DMS 273 (cell line): ENCODE results near the gene SUPT7L.

Source experiments
- DNase-seq: peaks from one replicate; lab custom pipeline; 2025; ENCODE audit not compliant: unreplicated experiment; lab: John Stamatoyannopoulos, UW

Gene SUPT7L, protein sequence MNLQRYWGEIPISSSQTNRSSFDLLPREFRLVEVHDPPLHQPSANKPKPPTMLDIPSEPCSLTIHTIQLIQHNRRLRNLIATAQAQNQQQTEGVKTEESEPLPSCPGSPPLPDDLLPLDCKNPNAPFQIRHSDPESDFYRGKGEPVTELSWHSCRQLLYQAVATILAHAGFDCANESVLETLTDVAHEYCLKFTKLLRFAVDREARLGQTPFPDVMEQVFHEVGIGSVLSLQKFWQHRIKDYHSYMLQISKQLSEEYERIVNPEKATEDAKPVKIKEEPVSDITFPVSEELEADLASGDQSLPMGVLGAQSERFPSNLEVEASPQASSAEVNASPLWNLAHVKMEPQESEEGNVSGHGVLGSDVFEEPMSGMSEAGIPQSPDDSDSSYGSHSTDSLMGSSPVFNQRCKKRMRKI

DNA sequence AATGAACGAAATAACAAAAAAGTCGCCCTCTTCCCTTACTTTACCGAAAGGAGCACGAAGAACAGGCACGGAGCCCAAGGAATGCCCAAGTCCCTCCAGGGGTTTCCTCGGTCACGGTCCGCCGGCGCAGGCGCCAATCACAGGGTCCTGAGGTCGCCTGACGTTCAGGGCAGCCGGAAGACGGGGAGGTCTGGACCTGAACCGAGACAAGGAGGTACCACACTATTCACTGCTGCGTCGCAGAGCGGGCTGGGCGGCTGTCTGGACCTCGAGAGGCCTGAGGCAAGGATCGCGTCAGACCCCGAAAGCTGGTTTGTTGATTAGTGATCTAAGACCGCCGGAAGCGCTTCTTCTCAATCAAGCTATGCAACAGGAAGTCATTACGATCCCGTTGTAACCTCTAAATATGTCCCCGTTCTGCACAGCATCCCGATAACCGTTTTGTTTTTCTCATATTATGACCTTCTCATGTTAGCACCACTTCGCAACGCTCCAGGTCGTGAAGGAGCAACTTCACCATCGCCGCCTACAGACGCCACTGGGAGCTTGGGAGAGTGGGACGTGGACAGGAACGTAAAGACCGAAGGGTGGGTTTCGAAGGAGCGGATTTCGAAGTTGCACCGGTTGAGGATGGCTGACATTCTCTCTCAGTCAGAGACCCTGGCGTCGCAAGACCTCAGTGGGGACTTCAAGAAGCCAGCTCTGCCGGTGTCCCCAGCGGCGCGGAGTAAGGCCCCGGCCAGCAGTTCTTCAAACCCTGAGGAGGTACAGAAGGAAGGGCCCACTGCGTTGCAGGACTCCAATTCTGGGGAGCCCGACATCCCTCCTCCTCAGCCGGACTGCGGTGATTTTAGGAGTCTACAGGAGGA, at the start of gene SUPT7L, which contains the start of gene SLC4A1AP:
Gene SUPT7L (minus strand): TSS at position 330 of the 869 bp plus-strand sequence. CDS start 1,422 bp downstream, outside the sequence.
Gene SLC4A1AP (plus strand): TSS at position 605 of the 869 bp plus-strand sequence. CDS start 26 bp downstream, at position 631.
- peak; percentile 95 for DNase-seq

DNA sequence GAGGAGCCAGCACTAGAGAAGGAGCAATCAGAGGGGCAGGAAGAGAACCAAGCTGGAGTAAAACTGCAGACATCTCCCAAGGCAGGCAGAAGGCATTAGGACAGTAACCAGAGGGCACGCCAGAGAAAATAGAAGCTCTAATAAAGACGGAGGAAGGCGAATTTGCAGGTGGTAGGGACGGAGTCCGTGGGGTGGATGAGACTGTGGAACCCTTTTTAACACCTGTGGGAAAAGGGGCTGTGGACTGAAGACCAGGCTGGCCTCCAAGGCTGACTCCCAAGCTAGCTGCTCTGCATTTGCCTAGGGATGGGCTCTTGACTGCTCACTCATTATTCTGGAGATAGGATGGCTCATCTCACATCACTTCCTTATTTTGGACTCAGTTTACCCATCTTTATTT, 49.8 kb upstream of the SUPT7L start:
- DNase-seq = no peak

DNA sequence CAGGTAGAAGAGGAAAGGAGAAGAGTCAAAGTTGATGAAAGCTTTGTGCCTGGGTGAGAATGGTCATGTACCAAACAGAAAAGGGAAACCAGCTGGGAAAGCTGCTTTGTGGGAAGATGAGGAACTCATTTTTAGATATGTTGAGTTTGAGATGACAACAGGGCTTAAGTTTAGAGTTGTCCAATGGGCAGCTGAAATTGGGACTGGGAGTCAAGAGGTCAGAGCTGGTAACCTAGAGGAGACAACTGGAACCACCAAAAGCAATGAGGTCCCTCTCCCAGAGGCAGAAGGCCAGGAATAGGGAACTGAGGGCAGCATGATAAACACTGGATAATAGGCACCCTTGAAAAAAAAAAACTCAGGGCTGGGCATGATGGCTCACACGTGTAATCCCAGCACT, 49.1 kb upstream of the SUPT7L start:
- DNase-seq = no peak

DNA sequence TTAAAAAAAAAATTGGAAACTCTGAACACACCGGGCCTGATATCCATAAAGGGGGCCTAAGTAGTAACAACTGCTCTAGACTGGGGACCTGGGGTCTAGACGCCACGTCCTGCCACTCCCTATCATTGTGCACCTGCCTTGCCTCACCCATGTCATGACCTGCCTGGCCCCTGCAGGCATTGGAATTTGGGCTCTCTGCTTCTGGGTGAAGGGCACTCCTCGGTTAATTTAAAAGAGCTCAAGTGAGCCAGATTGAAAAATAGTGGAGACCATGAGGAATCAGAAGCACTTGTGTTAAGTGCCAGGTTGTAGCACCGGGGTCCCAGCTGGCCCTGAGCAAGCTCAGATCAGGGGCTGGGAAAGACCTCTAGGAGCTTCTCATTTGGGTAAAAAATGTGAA, 48.4 kb upstream of the SUPT7L start:
- DNase-seq = no peak

DNA sequence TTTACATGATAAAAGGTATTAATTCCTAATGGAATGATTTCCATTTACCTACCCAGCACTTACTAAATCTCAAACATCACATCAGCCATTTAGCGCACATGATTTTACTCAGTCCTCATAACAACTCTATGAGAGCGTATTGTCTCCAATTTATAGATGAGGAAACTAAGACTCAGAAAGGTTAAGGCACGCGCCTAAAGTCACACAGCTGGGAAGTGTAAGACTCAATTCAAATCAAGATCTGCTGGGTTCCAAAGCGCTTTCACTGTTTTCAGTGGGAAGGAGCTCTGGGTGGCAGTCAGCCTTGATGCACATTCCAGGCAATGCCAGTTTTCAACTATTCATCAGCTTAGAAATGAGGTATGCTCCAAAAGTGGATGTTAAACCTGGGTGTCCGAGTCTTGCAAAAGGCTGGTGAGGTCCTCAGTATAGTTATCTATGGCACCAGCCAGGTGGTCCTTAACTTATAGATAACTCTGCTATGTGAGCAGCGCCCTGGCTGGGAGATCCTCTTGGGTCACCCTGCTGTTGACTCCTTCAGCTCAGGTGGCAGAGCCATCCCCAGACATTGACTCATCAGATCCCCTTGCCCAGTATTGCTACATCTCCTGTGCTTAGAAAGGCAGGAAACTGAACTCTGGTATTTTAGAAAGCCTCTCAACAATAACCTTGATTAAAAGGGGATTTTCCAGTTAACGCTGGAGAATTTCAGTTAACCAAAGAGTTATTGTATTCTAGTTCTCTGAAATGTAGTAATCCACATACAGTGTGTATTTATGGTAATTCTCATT, 47.4 kb upstream of the SUPT7L start:
- no peak for DNase-seq

DNA sequence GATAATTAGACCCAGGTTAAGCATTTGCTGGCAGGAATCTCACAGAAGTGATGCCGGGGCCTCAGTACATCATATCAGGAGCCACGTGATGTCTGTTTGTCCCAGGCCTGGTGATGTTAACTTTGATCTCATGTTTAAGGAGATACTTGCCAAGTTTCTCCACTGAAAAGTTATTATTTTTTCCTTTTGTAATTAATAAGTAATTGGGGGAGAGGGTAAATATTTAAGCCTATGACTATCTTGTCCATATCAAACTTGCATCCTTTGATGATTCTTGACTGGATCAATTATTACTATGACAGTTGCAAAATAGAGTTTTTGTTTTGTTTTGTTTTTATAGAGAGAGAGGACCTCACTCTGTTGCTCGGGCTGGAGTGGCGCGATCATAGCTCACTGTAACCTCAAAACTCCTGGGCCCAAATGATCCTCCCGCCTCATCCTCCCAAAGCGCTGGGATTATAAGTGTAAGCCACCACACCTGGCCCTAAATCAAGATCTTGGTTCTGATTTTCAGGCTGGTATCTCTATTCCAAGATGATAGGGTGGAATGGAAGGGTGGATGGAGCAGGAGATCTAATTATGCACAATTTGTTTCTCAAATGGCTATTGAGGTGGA, 46.7 kb upstream of the SUPT7L start:
- no peak for DNase-seq

DNA sequence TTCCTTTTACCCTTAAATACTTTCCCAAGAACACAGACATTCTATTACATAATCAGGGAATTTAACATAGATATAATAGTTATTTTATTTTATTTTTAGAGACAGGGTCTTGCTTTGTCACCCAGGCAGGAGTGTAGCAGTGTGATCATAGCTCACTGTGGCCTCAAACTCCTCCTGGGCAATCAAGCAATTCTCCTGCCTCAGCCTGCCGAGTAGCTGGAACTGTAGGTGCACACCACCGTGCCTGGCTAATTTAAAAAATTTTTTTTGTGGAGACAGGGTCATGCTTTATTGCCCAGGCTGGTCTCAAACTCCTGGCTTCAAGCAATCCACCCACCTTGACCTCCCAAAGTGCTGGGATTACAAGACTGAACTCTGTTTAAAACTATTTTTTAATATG, 45.9 kb upstream of the SUPT7L start:
- no peak for DNase-seq

DNA sequence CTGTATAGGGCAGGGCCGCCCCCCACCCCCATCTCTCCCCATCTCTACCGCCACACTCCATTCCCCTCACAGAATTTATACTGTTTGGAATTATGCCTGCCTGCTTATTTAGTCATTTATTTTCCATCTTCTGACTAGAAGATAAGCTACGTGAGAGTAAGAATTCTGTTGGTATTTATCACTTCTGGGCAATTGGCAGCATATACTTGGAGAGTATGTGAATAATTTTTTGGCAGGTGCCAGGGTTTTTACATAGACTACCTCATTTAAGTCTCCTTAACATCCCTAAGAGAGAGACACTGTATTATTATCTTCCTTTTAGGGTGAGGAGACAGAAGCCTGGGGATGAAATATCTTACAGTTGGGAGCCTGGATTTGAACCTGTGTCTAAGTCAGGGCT, 45.3 kb upstream of the SUPT7L start:
- no peak for DNase-seq

DNA sequence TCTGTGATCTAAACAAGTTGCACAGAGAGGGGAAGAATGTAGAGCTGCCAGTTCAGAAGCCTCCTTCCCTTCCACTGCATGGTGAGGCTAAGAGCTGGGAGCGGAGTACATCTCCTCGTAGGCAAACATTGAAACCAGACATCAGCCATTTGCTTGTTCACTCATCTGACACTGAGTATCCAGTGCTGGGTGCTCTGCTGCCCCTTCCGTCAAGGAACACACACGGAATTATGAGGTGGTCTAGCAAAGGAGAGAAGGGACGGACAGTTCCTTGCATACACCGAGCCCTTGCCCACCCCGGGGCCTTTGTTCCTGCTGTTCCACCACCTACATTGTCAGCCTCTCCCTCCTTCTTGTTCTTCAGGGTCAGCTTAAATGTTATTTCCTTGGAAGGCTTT, 44.8 kb upstream of the SUPT7L start:
- DNase-seq = no peak

DNA sequence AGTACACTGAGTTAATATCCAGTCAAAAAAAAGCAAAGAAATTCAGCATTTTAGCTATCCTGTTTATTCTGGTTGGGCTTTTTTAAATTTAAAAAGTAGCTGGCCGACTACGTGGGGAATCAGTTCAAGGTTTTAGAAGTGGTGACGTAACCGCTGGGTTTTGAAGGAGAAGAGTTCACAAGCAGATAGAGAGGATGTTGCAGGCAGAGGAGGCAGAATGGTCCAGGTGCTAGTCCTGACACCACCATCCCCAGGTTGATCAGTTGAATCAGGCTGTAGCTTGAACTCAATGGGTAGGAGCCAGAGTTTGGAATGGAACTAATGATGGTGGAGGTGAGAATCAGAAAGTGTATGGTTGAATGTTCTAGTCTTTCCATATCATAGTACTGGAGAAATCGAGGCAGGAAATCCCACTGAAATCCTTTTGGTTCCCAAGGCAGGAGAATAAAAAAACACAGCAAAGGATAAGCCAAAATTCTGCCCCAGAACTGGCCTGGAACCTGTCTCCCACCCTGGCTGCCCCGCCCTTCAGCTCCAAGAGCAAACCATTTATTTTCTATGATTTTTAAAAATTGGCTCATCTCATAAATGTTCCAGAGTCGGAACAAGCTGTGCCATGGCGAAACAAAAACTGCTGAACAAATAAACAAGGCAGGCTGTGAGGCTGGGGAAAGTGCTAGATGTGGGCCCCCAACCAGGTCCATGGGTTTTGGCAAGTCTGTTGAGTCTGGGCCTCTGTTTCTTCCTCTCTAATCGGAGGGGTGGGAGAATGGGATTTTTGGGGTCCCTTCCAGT, 44.2 kb upstream of the SUPT7L start:
- DNase-seq = no peak

DNA sequence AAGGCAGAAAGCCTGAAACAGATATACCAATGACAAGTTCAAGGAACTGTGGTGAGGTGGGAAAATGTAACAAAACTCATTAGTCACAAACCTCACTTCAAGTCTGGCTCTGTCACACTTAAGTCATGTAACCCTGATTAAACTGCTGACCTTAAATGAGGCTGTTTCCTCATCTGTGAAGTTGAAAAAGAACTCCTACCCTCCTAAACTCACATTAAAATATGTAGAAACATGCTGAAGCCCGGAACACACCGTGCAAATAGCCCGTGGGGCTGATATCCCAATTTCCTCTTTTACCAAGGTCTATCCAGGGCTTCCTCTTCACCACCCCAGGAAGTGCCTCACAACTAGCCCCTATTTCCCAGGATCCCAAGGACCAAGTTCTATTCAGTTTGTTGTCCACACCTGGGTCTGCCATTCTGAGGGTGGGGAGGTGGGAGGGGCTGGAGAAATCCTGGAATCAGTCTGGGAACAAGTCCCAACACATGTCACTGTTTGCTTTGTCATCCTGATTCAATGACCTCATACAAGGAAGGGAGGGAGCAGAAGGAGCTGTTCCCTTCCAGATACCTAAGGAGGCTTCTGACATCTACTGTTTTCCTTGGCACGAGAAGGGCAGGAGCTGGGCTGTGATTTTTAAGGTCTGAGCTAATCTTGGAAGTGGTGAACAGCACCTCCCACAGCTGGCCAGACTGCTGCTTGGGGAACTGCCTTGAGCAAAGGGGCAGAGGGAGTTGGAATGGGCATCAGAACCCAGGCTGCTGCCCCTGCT, 42.6 kb upstream of the SUPT7L start:
- DNase-seq = peak; percentile 82

DNA sequence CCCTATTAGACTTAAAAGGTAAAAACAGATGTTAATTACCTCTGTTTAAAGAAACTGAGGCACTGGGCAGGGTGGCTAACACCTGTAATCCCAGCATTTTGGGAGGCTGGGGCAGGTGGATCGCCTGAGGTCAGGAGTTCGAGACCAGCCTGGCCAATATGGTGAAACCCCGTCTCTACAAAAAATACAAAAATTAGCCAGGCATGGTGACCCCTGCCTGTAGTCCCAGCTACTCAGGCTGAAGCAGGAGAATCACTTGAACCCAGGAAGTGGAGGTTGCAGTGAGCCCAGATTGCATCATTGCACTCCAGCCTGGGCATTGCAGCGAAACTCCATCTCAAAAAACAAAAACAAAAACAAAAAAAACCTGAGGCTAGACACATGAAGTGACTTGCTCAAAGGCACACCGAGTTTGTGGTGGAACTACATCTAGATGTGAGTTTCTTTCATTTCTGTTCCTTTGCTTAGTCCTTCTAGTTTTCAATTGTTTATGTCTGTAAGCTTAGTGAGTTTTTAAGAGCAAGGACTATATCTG, 41.0 kb upstream of the SUPT7L start:
- no peak for DNase-seq

DNA sequence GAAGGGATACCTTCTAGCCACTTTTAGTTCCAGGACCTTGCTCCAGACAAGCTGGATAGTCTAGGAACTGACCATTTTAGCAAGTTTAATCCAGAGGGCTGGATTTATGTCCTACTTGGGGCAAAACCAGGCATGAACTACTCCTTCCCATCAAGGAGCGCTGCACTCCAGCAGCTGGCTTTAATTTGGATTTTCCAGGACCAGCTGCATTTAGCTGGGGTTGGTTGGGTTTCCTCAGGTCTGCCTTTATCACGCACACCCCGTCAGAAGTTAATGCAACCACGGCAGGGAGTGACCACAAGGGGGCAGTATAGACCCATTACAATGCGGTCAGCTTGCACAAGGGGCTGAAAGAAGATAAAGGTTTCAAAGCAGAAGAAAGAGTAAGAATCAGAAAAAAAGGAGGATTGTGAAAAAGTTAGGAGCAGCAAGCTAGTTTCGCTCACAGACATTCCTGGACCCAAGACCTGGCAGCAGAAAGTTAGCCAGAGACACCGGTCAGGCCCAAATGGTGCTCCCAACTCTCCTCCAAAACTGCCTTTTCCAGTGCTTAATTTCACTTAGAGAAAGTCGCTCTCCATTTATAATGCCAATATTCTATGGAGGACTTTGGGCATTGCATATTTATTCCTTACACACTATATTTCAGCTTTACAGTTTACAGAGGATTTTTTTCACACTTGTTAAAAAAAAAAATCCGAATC, 40.4 kb upstream of the SUPT7L start:
- DNase-seq = peak; percentile 92

DNA sequence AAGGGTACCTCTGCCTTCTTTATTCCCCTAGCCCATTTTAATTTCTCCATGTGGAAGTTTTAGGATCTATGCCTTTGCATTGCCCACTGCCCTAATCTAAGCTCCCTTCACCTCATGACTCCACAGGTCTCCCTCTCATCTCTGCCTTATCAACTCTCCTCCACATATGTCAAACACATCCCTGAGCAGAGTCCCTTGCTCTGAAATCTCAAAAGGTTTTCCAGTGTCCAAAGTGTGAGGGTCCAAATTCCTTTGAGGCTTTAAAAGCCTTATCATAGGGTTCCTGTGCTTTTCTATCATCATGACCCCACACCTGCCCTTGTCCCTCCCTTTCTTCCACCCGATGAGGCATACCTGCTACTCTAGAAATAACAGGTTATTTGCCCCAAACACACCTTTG, 38.9 kb upstream of the SUPT7L start:
- no peak for DNase-seq

DNA sequence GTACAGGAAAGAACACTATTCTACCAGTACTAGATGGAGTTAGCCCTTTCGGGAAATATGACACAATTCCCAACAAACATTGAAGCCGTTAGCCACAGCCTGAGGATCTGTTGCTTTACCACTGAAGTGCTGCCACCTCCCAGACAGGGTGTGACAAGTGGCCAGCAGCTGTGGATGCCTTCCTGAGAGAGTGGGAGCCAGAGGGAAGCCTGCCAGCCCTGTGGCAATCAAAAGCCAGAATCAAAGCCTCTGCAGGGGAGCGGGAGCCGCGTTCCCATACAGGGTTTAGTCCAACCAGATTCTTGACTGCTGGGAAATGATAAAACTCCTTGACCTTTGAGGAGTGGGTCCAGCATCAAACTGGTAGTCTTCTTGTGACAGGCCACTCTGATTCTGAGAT, 38.3 kb upstream of the SUPT7L start:
- peak; percentile 39 for DNase-seq

DNA sequence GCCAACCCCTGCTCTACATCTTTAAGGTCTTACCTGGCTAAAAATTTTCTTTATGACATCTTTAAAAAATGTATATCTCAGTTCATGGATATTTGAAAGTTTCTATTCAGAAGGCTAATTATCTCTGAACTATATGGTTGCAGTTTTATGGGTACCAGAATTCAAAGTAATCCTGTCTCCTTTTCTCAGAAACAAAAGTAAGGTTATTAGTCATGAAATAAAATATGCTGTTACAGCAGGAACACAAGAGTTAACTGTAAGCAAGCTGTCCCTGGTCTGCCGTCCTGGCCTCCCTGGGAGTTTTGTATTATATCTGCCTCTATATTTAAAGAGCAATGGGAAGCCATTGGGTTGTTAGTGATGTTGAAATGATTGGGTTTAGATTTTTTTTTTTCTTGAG, 34.2 kb upstream of the SUPT7L start:
- no peak for DNase-seq

DNA sequence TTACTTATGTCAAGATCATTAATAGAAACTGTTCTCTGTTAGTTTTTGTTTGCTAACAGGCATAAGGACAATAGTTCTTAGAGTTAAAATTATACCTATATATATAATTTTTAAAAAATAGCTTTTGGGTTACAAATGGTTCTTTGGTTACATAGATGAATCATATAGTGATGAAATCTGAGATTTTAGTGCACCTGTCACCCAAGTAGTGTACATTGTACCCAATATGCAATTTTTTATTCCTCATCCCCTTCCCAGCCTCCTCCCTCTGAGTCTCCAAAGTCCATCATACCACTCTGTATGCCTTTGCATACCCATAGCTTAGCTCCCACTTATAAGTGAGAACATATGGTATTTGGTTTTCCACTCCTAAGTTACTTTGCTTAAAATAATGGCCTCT, 26.6 kb upstream of the SUPT7L start:
- no peak for DNase-seq

DNA sequence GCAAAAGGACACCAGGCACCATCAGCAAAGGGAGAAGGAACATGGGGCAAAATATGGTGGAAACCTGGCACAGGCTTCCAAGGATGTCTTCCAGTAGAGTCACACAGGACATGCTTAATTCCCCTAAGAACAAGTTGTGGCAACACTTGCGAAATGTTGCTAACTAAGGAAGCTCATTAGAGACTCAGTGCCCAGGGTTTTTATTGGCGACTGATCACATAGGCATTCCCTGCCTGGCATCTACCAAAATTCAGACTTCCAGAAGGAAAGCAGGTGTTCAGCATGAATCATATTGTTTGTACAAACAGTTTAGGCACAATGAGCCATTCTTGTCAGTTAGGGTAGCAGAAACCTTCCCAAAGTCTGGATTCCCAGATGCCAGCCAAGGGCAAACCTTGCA, 26.0 kb upstream of the SUPT7L start:
- DNase-seq = no peak
